KMS-11 (cell line): Measurements from ENCODE around the gene VAX1.

ENCODE experiments used
- H2AFZ ChIP-seq: fragments of 200-600 bp; sonication (generic); 2 replicates; pipeline ENCODE4 v1.6.1; 2016; ENCODE audit warnings: antibody characterized with exemption, mixed run types, low read depth
- H3K27ac ChIP-seq: fragments of 200-600 bp; sonication (generic); 2 replicates; pipeline ENCODE4 v1.6.1; 2016; ENCODE audit warnings: mild to moderate bottlenecking, mixed run types
- H3K27me3 ChIP-seq: fragments of 200-600 bp; sonication (generic); 2 replicates; pipeline ENCODE4 v1.6.1; 2017; ENCODE audit warnings: mild to moderate bottlenecking, low read depth, mixed run types, moderate library complexity; ENCODE audit not compliant: insufficient read depth
- H3K36me3 ChIP-seq: fragments of 200-600 bp; sonication (generic); 2 replicates; pipeline ENCODE4 v1.6.1; 2017; ENCODE audit warnings: mild to moderate bottlenecking, mixed run types; ENCODE audit not compliant: insufficient read depth
- H3K4me1 ChIP-seq: fragments of 200-600 bp; sonication (generic); 2 replicates; pipeline ENCODE4 v1.6.1; 2016; ENCODE audit warnings: mild to moderate bottlenecking, low read depth, mixed run types; ENCODE audit not compliant: poor library complexity, severe bottlenecking
- H3K4me2 ChIP-seq: fragments of 200-600 bp; sonication (generic); 2 replicates; pipeline ENCODE4 v1.7.0; 2016; ENCODE audit warnings: mild to moderate bottlenecking, mixed run types
- H3K4me3 ChIP-seq: fragments of 200-600 bp; sonication (generic); IDR thresholded peaks from 2 replicates; pipeline ENCODE4 v1.6.1; 2017; ENCODE audit warnings: low read depth, low read length, mixed read lengths; ENCODE audit not compliant: insufficient read depth
- H3K79me2 ChIP-seq: fragments of 200-600 bp; sonication (generic); 2 replicates; pipeline ENCODE4 v1.6.1; 2016; ENCODE audit warnings: low read depth, mixed run types; ENCODE audit not compliant: insufficient read depth
- H3K9ac ChIP-seq: fragments of 200-600 bp; sonication (generic); 2 replicates; pipeline ENCODE4 v1.6.1; 2016; ENCODE audit warnings: mild to moderate bottlenecking, mixed run types
- H4K20me1 ChIP-seq: fragments of 200-600 bp; sonication (generic); 2 replicates; pipeline ENCODE4 v1.6.1; 2016; ENCODE audit warnings: mild to moderate bottlenecking, mixed run types; ENCODE audit not compliant: insufficient read depth
- CTCF ChIP-seq: fragments of 200-600 bp; sonication (generic); conservative IDR thresholded peaks from 2 replicates; pipeline ENCODE4 v1.6.1; 2017; ENCODE audit warnings: low read depth, mild to moderate bottlenecking, antibody characterized with exemption, low read length, moderate library complexity, mixed read lengths

VAX1 gene

GRCh38 chr10:117134306-117135025 is 3.6 kb downstream of the VAX1 start:
- Histone ChIP-seq H3K4me1 (no peaks in the 10 kb centered on the region), H3K9ac (no peak overlapping the region), H2AFZ (no peak overlapping the region), H3K4me3 (no peak overlapping the region), H3K79me2 (no peaks in the 10 kb centered on the region), H3K4me2 (no peak overlapping the region), H3K27ac (no peak overlapping the region), H4K20me1 (no peaks in the 10 kb centered on the region), H3K27me3 (no peaks in the 10 kb centered on the region), H3K36me3 (no peaks in the 10 kb centered on the region)
- TF ChIP-seq CTCF: no peak

GRCh38 chr10:117134056-117134305 is 4.1 kb downstream of the VAX1 start:
- Histone ChIP-seq H3K4me2 (no peak overlapping the region), H3K4me1 (no peaks in the 10 kb centered on the region), H3K9ac (no peak overlapping the region), H2AFZ (no peak overlapping the region), H3K79me2 (no peaks in the 10 kb centered on the region), H3K27ac (no peak overlapping the region), H3K36me3 (no peaks in the 10 kb centered on the region), H4K20me1 (no peaks in the 10 kb centered on the region), H3K4me3 (no peak overlapping the region), H3K27me3 (no peaks in the 10 kb centered on the region)
- TF ChIP-seq CTCF: no peak

- H3K79me2 ChIP-seq: no peaks in the 10 kb centered on the region
- H3K27ac ChIP-seq: no peak overlapping the region
- no peaks in the 10 kb centered on the region for H3K4me1 ChIP-seq
- H3K27me3 ChIP-seq: no peaks in the 10 kb centered on the region
- no peak overlapping the region for H2AFZ ChIP-seq
- no peaks in the 10 kb centered on the region for H4K20me1 ChIP-seq
- H3K36me3 ChIP-seq: no peaks in the 10 kb centered on the region
- no peak overlapping the region for H3K4me2 ChIP-seq
- no peak overlapping the region for H3K4me3 ChIP-seq
- no peak overlapping the region for H3K9ac ChIP-seq
- TF ChIP-seq CTCF: no peak
Observed at GRCh38 chr10:117133273-117134055, 4.6 kb downstream of the VAX1 start.

- Histone ChIP-seq H3K79me2 (no peaks in the 10 kb centered on the region), H4K20me1 (no peaks in the 10 kb centered on the region), H3K9ac (no peak overlapping the region), H2AFZ (no peak overlapping the region), H3K27me3 (no peaks in the 10 kb centered on the region), H3K36me3 (no peaks in the 10 kb centered on the region), H3K4me2 (no peak overlapping the region), H3K4me3 (no peak overlapping the region), H3K4me1 (no peaks in the 10 kb centered on the region), H3K27ac (no peak overlapping the region)
- no peak for TF ChIP-seq CTCF
Observed at GRCh38 chr10:117132751-117133231, 5.3 kb downstream of the VAX1 start.
